Astrocyte (in vitro differentiated cells and primary cell): ENCODE measurements around the gene SLC25A42. TPM values are rescaled to one million over a fixed set of nuclear protein-coding genes. Genes with fewer than 3 reads are reported as not detected.

Experiments
- DNase-seq: peaks from one replicate; pipeline ENCODE4 v3.0.0-alpha.2; 2010; ENCODE audit warnings: low read depth
- FAIRE-seq: peaks from 2 replicates; lab custom pipeline; 2011; peaks lifted over from hg19 to GRCh38; lab: Jason Lieb, UNC
- H2AFZ ChIP-seq: 2 replicates; pipeline ENCODE4 v1.6.0; 2012; ENCODE audit warnings: low read depth, low read length, inconsistent platforms
- H3K27ac ChIP-seq: 2 replicates; pipeline ENCODE4 v1.5.1; 2011; ENCODE audit warnings: low read depth, low read length, inconsistent platforms
- H3K27me3 ChIP-seq: 2 replicates; pipeline ENCODE4 v1.6.0; 2011; ENCODE audit warnings: low read length, inconsistent platforms; ENCODE audit not compliant: insufficient read depth
- H3K36me3 ChIP-seq: 2 replicates; pipeline ENCODE4 v1.5.1; 2011; ENCODE audit warnings: low read length, inconsistent platforms; ENCODE audit not compliant: insufficient read depth
- H3K4me1 ChIP-seq: 2 replicates; pipeline ENCODE4 v1.5.1; 2011; ENCODE audit warnings: low read length, inconsistent platforms; ENCODE audit not compliant: insufficient read depth
- H3K4me2 ChIP-seq: 2 replicates; pipeline ENCODE4 v1.6.0; 2012; ENCODE audit warnings: low read length, inconsistent platforms
- H3K4me3 ChIP-seq: 2 replicates; pipeline ENCODE4 v1.5.1; 2011; ENCODE audit warnings: low read depth, mild to moderate bottlenecking, low read length, inconsistent platforms; ENCODE audit not compliant: insufficient read depth
- H3K79me2 ChIP-seq: 2 replicates; pipeline ENCODE4 v1.6.0; 2012; ENCODE audit warnings: mild to moderate bottlenecking, low read length, inconsistent platforms; ENCODE audit not compliant: insufficient read depth
- H3K9ac ChIP-seq: 2 replicates; pipeline ENCODE4 v1.6.0; 2012; ENCODE audit warnings: mild to moderate bottlenecking, low read length, inconsistent platforms
- H3K9me3 ChIP-seq: 2 replicates; pipeline ENCODE4 v1.5.1; 2012; ENCODE audit warnings: low read depth, mild to moderate bottlenecking, low read length, inconsistent platforms; ENCODE audit not compliant: insufficient read depth
- H4K20me1 ChIP-seq: 2 replicates; pipeline ENCODE4 v1.6.0; 2012; ENCODE audit warnings: low read length, inconsistent platforms; ENCODE audit not compliant: insufficient read depth
- H3K27ac Mint-ChIP-seq: one replicate; pipeline ENCODE4 v1.8.0; 2021; ENCODE audit warnings: mild to moderate bottlenecking, mixed read lengths; ENCODE audit not compliant: unreplicated experiment
- H3K27me3 Mint-ChIP-seq: one replicate; pipeline ENCODE4 v1.8.0; 2021; ENCODE audit warnings: low read depth, mixed read lengths; ENCODE audit not compliant: unreplicated experiment
- H3K36me3 Mint-ChIP-seq: one replicate; pipeline ENCODE4 v1.8.0; 2021; ENCODE audit warnings: low read depth, mixed read lengths; ENCODE audit not compliant: unreplicated experiment
- H3K4me1 Mint-ChIP-seq: one replicate; pipeline ENCODE4 v1.8.0; 2021; ENCODE audit warnings: low read depth, mixed read lengths; ENCODE audit not compliant: unreplicated experiment
- H3K4me3 Mint-ChIP-seq: one replicate; pipeline ENCODE4 v1.8.0; 2021; ENCODE audit warnings: mild to moderate bottlenecking, moderate library complexity, mixed read lengths; ENCODE audit not compliant: unreplicated experiment
- H3K9me3 Mint-ChIP-seq: one replicate; pipeline ENCODE4 v1.8.0; 2021; ENCODE audit warnings: mild to moderate bottlenecking, mixed read lengths; ENCODE audit not compliant: unreplicated experiment
- CTCF ChIP-seq: IDR thresholded peaks from 2 replicates; pipeline ENCODE4 v1.5.1; 2011; ENCODE audit warnings: low read depth, mild to moderate bottlenecking, inconsistent platforms, low read length, moderate library complexity; ENCODE audit not compliant: insufficient read depth
- EZH2 ChIP-seq: IDR thresholded peaks from 2 replicates; pipeline ENCODE4 v1.6.1; 2012; ENCODE audit warnings: mild to moderate bottlenecking, low read length, inconsistent platforms; ENCODE audit not compliant: insufficient read depth
- total RNA-seq: library from RNA; stranded (reverse); gene quantifications from 2 replicates; pipeline ENCODE4 v1.2.1, GENCODE V29; 2021

Gene SLC25A42
- total RNA-seq, 1 donor from 2014 or later: 7.6 TPM

- H3K9me3 Mint-ChIP-seq: no peaks in the 10 kb centered on the region
- Histone ChIP-seq H3K36me3 (peaks cover 54% of the 10 kb centered on the region), H3K4me3 (no peak overlapping the region), H2AFZ (no peak overlapping the region), H3K79me2 (peaks cover 89% of the 10 kb centered on the region), H3K27ac (no peak overlapping the region), H3K9me3 (no peaks in the 10 kb centered on the region), H3K4me2 (no peak overlapping the region), H3K9ac (no peak overlapping the region), H4K20me1 (peaks cover 79% of the 10 kb centered on the region), H3K4me1 (peaks cover 4% of the 10 kb centered on the region), H3K27me3 (no peaks in the 10 kb centered on the region)
- H3K27ac Mint-ChIP-seq: no peak overlapping the region
- FAIRE-seq: no peak
- TF ChIP-seq EZH2: no peak
- no peak for TF ChIP-seq CTCF
- peaks cover 27% of the 10 kb centered on the region for H3K36me3 Mint-ChIP-seq
- H3K27me3 Mint-ChIP-seq: no peaks in the 10 kb centered on the region
- H3K4me1 Mint-ChIP-seq: peaks cover 7% of the 10 kb centered on the region
- H3K4me3 Mint-ChIP-seq: no peak overlapping the region
- no peak for DNase-seq
These were observed 35.3 kb upstream of the SLC25A42 start for GRCh38 chr19:19028526-19028925.

- no peaks in the 10 kb centered on the region for H3K27me3 Mint-ChIP-seq
- Histone ChIP-seq H3K79me2 (peaks cover 84% of the 10 kb centered on the region), H3K9ac (peak overlapping the region; percentile 97), H3K27ac (no peak overlapping the region), H3K4me3 (peak overlapping the region; percentile 75), H3K27me3 (no peaks in the 10 kb centered on the region), H3K36me3 (peaks cover 25% of the 10 kb centered on the region), H3K4me2 (peak overlapping the region; percentile 86), H3K9me3 (no peaks in the 10 kb centered on the region), H4K20me1 (peaks cover 59% of the 10 kb centered on the region), H3K4me1 (peaks cover 4% of the 10 kb centered on the region), H2AFZ (no peak overlapping the region)
- no peak for TF ChIP-seq CTCF
- TF ChIP-seq EZH2: no peak
- H3K27ac Mint-ChIP-seq: peak overlapping the region; percentile 82
- FAIRE-seq: no peak
- H3K4me1 Mint-ChIP-seq: peaks cover 17% of the 10 kb centered on the region
- H3K4me3 Mint-ChIP-seq: peak overlapping the region; percentile 93
- DNase-seq: no peak
- peaks cover 19% of the 10 kb centered on the region for H3K36me3 Mint-ChIP-seq
- H3K9me3 Mint-ChIP-seq: no peaks in the 10 kb centered on the region
These were observed 31.9 kb upstream of the SLC25A42 start for GRCh38 chr19:19031891-19032290.

GRCh38 chr19:19032420-19033175, 31.2 kb upstream of the SLC25A42 start:
- no peak for TF ChIP-seq EZH2
- no peak for TF ChIP-seq CTCF
- Histone ChIP-seq H3K9me3 (no peaks in the 10 kb centered on the region), H3K27me3 (no peaks in the 10 kb centered on the region), H3K4me3 (peak overlapping the region; percentile 75), H3K9ac (peak overlapping the region; percentile 97), H2AFZ (peak overlapping the region; percentile 100), H3K79me2 (peaks cover 84% of the 10 kb centered on the region), H3K4me1 (peaks cover 4% of the 10 kb centered on the region), H4K20me1 (peaks cover 60% of the 10 kb centered on the region), H3K27ac (peak overlapping the region; percentile 98), H3K4me2 (peak overlapping the region; percentile 86), H3K36me3 (peaks cover 20% of the 10 kb centered on the region)
- H3K27ac Mint-ChIP-seq: peak overlapping the region; percentile 82
- peak overlapping the region; percentile 93 for H3K4me3 Mint-ChIP-seq
- peaks cover 17% of the 10 kb centered on the region for H3K4me1 Mint-ChIP-seq
- DNase-seq: peak; percentile 94
- peaks cover 19% of the 10 kb centered on the region for H3K36me3 Mint-ChIP-seq
- peaks cover 2% of the 10 kb centered on the region for H3K9me3 Mint-ChIP-seq
- H3K27me3 Mint-ChIP-seq: no peaks in the 10 kb centered on the region
- no peak for FAIRE-seq
